Epithelial cell of prostate (primary cell): ENCODE measurements around the gene MYMX.

Experiments used
- DNase-seq: peaks from one replicate; pipeline ENCODE4 v3.0.0-alpha.2; 2011; ENCODE audit warnings: low read depth, low spot score
- H3K27ac ChIP-seq: fragments of 450-650 bp; 2 replicates; pipeline ENCODE4 v1.5.1; 2017; ENCODE audit warnings: mild to moderate bottlenecking

MYMX gene

GRCh38 chr6:44247338-44248302 lies 30.9 kb downstream of the MYMX start:
- no peak for DNase-seq
- peak overlapping the region; percentile 91 for H3K27ac ChIP-seq

GRCh38 chr6:44248579-44248978 lies 31.9 kb downstream of the MYMX start:
- no peak for DNase-seq
- peak overlapping the region; percentile 91 for H3K27ac ChIP-seq

- peak overlapping the region; percentile 91 for H3K27ac ChIP-seq
- no peak for DNase-seq
Observed at GRCh38 chr6:44249082-44249748, 32.5 kb downstream of the MYMX start.

- DNase-seq = no peak
- peak overlapping the region; percentile 91 for H3K27ac ChIP-seq
Observed at GRCh38 chr6:44250067-44250717, 33.5 kb downstream of the MYMX start.

- H3K27ac ChIP-seq = peak overlapping the region; percentile 91
- DNase-seq = no peak
Observed at GRCh38 chr6:44250718-44251123, 34.0 kb downstream of the MYMX start.

- no peak overlapping the region for H3K27ac ChIP-seq
- no peak for DNase-seq
Observed at GRCh38 chr6:44251576-44252524, 35.1 kb downstream of the MYMX start.

- DNase-seq = no peak
- no peak overlapping the region for H3K27ac ChIP-seq
Observed at GRCh38 chr6:44253307-44254101, 36.8 kb downstream of the MYMX start.

GRCh38 chr6:44254191-44255104 lies 37.7 kb downstream of the MYMX start:
- no peak for DNase-seq
- H3K27ac ChIP-seq = no peak overlapping the region

- H3K27ac ChIP-seq = peak overlapping the region; percentile 81
- no peak for DNase-seq
Observed at GRCh38 chr6:44255105-44255808, 38.5 kb downstream of the MYMX start.

GRCh38 chr6:44255871-44256774 lies 39.4 kb downstream of the MYMX start:
- DNase-seq = no peak

GRCh38 chr6:44256775-44257024 lies 40.0 kb downstream of the MYMX start:
- DNase-seq = no peak
- H3K27ac ChIP-seq = peak overlapping the region; percentile 81

More at GRCh38 chr6:44255871-44256774, 39.4 kb downstream of the MYMX start:
- H3K27ac ChIP-seq = peak overlapping the region; percentile 81

- DNase-seq = no peak
- peak within 1 kb of the TSS; percentile 81 for H3K27ac ChIP-seq
Observed at GRCh38 chr6:44257025-44257752, 40.5 kb downstream of the MYMX start, which contains the start of gene SLC35B2. SLC35B2 (minus strand) TSS chr6:44257528; CDS start chr6:44257410, 118 bp downstream.

- H3K27ac ChIP-seq = peak overlapping the region; percentile 81
- no peak for DNase-seq
Observed at GRCh38 chr6:44257753-44258324, 41.1 kb downstream of the MYMX start.

GRCh38 chr6:44258325-44258863 lies 41.7 kb downstream of the MYMX start:
- no peak overlapping the region for H3K27ac ChIP-seq
- DNase-seq = no peak

- DNase-seq = no peak
- no peak overlapping the region for H3K27ac ChIP-seq
Observed at GRCh38 chr6:44258921-44259320, 42.2 kb downstream of the MYMX start.
